Subcutaneous abdominal adipose tissue (tissue), 5 donors: ENCODE results near the gene EDDM13.
A peak's percentile ranks its signal among the peaks of the same experiment; 100 is the strongest.

ENCODE experiments used
- H3K27ac ChIP-seq: one replicate; pipeline ENCODE4 v1.7.0; 2013; ENCODE audit warnings: low read depth, mild to moderate bottlenecking, inconsistent platforms, low read length, moderate library complexity
- H3K27me3 ChIP-seq, 5 donors: one replicate each; pipeline ENCODE4 v1.7.0; 2013; ENCODE audit warnings: low read length in 5 of 5, inconsistent platforms in 1 of 5; ENCODE audit not compliant: control insufficient read depth in 5 of 5, insufficient read depth in 4 of 5
- H3K36me3 ChIP-seq, 5 donors: one replicate each; pipeline ENCODE4 v1.7.0; 2013; ENCODE audit warnings: low read length in 5 of 5; ENCODE audit not compliant: control insufficient read depth in 5 of 5, insufficient read depth in 5 of 5
- H3K4me1 ChIP-seq, 5 donors: one replicate each; pipeline ENCODE4 v1.7.0; 2013; ENCODE audit warnings: low read length in 5 of 5, mild to moderate bottlenecking in 3 of 5, moderate library complexity in 1 of 5; ENCODE audit not compliant: control insufficient read depth in 5 of 5, insufficient read depth in 5 of 5
- H3K4me3 ChIP-seq, 5 donors: one replicate each; pipeline ENCODE4 v1.7.0; 2013; ENCODE audit warnings: low read length in 5 of 5, low read depth in 1 of 5
- H3K9ac ChIP-seq, 5 donors: one replicate each; pipeline ENCODE4 v1.7.0; 2013; ENCODE audit warnings: low read length in 5 of 5, mild to moderate bottlenecking in 4 of 5, moderate library complexity in 3 of 5
- H3K9me3 ChIP-seq, 5 donors: one replicate each; pipeline ENCODE4 v1.7.0; 2013; ENCODE audit warnings: low read length in 5 of 5; ENCODE audit not compliant: control insufficient read depth in 5 of 5
- donor health status: healthy.
- donor health status: healthy.
- donor health status: healthy.
- donor health status: healthy.
- donor health status: healthy.

EDDM13 gene

DNA sequence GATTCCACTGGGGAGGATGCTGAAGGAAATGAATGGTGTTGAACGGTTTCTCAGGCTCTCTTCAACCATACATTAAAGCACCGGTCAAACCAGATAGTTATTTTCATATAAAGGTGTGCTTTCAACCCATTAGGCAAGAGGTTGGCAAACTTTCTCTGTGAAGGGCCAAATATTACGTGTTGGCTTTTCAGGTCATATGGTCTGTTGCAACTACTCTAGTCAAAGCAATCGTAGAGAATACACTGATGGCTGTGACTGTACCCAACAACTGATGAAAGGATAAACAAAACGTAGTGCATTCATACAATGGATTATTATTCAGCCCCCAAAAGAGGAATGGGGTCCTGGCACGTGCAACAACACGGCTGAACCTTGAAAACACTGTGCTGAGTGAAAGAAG is 36.2 kb downstream of the EDDM13 start:
- Histone ChIP-seq H3K27me3 (no peaks in the 10 kb centered on the region), H3K9me3 (no peaks in the 10 kb centered on the region), H3K4me1 (peaks cover under 1 to 8% (median 4%) of the 10 kb centered on the region in 5 donors), H3K9ac (no peak overlapping the region), H3K27ac (no peak overlapping the region), H3K36me3 (peaks cover 7 to 38% (median 22%) of the 10 kb centered on the region in 5 donors), H3K4me3 (no peak overlapping the region)

DNA sequence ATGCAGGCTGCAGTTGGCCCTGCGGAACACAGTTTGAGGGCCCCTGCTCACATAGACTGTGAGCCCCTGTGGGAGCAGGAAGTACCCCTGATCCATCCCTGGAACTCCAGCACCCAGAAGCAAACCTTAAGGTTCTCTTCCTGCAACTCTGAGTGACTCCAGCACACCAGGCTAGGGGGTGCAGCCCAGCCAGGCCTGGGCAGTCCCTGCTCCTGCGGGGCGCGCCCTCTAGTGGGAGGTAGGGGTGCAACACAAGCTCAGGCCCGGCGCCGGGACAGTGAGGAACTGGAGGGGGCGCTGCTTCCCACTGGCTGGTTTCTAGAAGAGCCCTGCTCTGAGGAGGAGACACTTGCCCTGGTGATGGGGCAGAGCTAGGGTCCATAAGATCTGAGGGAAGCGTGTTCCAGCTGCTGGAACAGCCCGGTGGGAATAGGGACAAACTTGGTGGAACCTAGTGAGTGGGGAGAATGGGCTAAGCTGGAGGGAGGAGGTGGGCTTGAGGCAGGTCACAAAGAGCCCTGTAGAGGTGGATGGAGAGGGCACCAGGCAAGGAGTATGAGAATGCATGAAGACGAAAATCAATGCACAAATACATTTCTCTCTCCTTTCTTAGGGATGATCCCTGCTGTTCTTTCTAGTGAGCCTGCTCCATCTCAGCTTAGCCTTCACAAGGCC is 37.1 kb downstream of the EDDM13 start:
- H3K9ac ChIP-seq: no peak overlapping the region
- H3K9me3 ChIP-seq: no peaks in the 10 kb centered on the region
- no peaks in the 10 kb centered on the region for H3K27me3 ChIP-seq
- H3K36me3 ChIP-seq: peaks cover 7 to 30% (median 15%) of the 10 kb centered on the region in 5 donors
- no peak overlapping the region for H3K4me3 ChIP-seq
- H3K4me1 ChIP-seq: peaks cover 5 to 13% (median 9%) of the 10 kb centered on the region in 5 donors
- no peak overlapping the region for H3K27ac ChIP-seq

DNA sequence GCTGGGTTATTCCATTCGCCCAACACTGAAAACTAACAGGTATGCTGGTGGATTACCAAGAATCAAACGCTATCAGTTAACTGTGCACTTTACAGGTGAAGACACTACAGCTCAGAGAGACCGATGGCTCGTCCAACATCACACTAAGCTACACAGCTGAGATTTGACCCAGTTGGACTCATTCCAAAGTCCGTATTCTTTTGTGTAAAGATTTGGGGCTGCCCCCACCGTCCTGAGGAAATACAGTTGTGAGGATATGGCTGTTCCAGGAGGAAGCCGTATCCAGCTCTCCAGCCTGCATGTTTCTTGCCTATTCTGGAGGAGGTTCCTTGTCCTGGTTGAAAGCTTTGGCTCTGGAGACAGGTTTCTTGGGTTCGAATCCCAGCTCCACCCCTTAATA is 37.9 kb downstream of the EDDM13 start:
- Histone ChIP-seq H3K36me3 (peaks cover 2 to 23% (median 10%) of the 10 kb centered on the region in 5 donors), H3K27ac (no peak overlapping the region), H3K9ac (no peak overlapping the region), H3K27me3 (no peaks in the 10 kb centered on the region), H3K4me1 (peaks cover 8 to 16% (median 11%) of the 10 kb centered on the region in 5 donors), H3K4me3 (no peak overlapping the region), H3K9me3 (no peaks in the 10 kb centered on the region)

DNA sequence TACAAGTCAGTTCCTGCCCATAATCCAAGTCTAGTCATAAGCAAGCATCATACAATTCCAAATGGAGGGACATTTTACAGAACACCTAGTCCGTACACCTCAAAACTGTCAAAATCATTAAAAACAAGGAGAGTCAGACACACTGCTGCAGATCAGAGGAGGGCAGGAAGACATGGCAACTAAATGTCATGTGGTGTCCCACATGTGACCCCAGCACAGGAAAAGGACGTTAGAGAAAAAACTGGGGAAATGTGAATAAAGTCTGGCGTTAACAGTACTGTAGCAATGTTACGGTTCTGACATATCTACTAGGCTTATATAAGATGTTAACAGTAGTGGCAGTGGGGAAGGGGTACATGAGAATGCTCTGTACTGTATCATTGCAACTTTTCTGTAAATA is 39.8 kb downstream of the EDDM13 start:
- Histone ChIP-seq H3K4me3 (no peak overlapping the region), H3K27me3 (no peaks in the 10 kb centered on the region), H3K9me3 (no peaks in the 10 kb centered on the region), H3K4me1 (peaks cover 8 to 22% (median 17%) of the 10 kb centered on the region in 5 donors), H3K36me3 (peaks cover 0 to 17% (median 3%) of the 10 kb centered on the region in 5 donors), H3K9ac (no peak overlapping the region), H3K27ac (no peak overlapping the region)

DNA sequence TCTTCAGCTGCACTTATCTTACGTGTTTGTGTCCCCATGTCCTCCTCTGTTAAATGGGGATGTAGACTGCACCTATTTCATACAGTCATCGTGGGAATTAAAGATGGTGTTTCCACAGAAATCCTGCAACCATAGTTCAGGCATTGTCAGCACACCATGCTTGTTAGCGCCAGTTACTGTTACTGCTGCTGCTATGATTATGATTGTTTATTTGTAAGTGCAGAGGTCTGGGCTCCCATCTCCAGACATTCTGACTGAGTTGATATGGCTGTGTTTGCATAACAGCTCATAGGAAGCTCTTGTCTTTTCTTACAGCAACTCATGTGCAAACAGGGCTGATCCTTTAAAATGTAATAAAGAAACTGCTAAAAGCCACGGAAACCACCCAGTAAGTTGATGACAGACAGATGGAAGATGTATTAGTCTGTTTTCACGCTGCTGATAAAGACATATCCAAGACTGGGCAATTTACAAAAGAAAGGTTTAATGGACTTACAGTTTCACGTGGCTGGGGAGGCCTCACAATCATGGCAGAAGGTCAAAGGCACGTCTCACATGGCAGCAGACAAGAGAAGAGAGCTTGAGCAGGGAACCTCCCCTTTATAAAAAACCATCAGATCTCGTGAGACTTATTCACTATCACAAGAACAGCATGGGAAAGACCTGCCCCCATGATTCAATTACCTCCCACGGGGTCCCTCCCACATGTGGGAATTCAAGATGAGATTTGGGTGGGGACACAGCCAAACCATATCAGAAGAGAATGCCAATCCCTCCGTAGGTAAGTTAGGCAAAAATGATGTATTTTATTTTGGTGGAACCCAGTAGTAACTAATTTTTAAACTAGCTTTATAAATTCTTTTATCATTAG is 40.5 kb downstream of the EDDM13 start:
- H3K27me3 ChIP-seq: no peaks in the 10 kb centered on the region
- no peaks in the 10 kb centered on the region for H3K9me3 ChIP-seq
- H3K4me1 ChIP-seq: peaks cover 8 to 22% (median 17%) of the 10 kb centered on the region in 5 donors
- no peak overlapping the region for H3K27ac ChIP-seq
- H3K9ac ChIP-seq: no peak overlapping the region
- H3K36me3 ChIP-seq: peaks cover 0 to 17% (median 3%) of the 10 kb centered on the region in 5 donors
- no peak overlapping the region for H3K4me3 ChIP-seq

DNA sequence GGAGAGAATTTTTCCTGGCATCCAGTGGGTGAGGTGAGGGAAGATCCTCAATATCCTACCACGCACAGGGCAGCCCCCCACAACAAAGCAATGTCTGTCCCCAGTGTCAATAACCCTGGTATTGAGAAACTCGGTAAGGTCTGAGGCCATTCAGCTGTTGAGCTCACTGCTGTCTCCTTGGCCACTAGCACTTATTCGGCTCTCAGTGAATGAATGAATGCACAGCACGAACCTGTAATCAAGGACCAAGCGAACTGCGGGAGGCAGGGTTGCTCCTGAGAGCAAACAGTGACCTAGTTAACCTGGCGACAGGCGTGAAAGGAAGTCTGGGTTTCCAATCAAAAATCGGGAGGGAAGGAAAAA is 41.5 kb downstream of the EDDM13 start:
- Histone ChIP-seq H3K4me3 (peak overlapping the region; percentile 84 to 98 (median 95)), H3K9me3 (no peaks in the 10 kb centered on the region), H3K4me1 (peaks cover 8 to 26% (median 17%) of the 10 kb centered on the region in 5 donors), H3K27ac (peak overlapping the region; percentile 92), H3K9ac (peak overlapping the region; percentile 82 to 95 (median 84)), H3K36me3 (peaks cover 0 to 12% (median 3%) of the 10 kb centered on the region in 5 donors), H3K27me3 (no peaks in the 10 kb centered on the region)

DNA sequence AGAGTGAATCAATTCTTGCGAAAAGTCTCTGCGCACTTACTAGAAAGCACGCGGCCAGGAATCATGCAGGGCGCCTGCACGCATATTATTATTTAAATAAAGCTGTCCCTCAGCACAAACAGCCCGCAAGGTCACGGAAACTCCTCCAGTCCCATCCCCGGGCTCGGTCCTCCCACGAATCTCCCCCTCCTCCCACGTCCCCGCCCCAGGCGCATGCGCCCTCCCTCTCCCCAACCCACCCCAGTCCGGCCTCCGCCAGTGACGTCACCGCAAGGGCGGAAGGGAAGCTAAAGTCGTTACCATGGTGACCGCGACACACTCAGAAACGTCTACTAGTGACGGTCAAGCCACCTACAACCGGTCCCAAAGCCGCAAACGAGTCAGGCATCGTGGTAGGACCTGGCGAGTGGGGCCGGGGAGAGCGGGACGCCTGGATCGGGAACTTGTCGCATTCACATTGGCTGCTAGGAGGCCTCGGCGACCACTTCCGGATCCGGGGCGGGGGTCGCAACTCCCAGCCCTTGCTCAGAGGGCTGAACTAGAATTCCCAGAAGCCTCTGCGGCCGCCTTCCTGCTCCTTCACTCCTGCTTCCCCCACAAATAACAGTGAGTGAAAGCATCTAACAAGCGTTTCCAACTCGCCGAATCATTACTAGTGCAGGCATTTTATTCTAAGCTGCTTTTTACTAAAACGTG is 42.0 kb downstream of the EDDM13 start, which contains the start of gene ZSCAN5A:
TSS of gene ZSCAN5A (minus strand) at position 459 of the 696 bp plus-strand sequence. CDS start 89,793 bp downstream, outside the sequence.
- H3K27ac ChIP-seq: peak within 1 kb of the TSS; percentile 92
- H3K4me3 ChIP-seq: peak within 1 kb of the TSS; percentile 84 to 98 (median 95)
- no peaks in the 10 kb centered on the region for H3K9me3 ChIP-seq
- peaks cover 8 to 30% (median 19%) of the 10 kb centered on the region in 5 donors for H3K4me1 ChIP-seq
- H3K36me3 ChIP-seq: peaks cover 0 to 11% (median 3%) of the 10 kb centered on the region in 5 donors
- H3K9ac ChIP-seq: peak within 1 kb of the TSS; percentile 83 to 95 (median 94)
- no peaks in the 10 kb centered on the region for H3K27me3 ChIP-seq

DNA sequence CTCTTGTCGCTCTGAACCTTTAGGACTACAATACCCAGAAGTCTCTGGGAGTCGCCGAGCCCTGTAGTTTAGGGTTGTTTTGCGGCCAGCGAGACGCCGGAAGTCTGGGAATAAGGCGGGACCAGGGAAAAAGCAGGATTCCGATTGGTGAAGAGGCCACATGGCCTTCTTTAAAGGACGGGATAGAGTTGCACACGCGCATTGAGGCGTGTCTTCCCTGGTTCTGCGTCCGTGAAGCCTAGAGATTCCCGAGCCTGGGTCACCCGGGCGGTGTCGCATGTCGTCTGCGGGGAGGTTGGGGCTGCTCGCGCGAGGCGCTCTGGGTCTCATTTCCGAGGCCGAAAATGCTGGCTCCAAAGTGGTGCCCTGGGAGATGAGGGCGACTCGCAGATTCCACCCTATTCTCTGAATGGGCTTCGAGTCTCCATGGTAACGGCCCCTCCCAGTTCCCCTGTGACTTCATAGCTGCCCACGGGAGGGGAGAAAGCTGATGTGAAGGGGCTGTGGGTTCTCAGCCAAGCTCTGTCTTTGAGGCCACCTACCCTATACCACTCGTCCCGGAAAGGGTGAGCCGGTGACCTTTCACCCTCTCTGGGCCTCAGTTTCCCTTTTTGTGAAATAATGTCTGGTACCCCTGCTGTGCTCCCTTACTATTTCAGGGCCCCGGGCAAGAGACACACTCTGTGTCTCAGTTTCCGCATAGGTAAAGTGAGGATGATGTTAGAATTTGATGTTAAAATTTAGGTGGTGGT is 42.7 kb downstream of the EDDM13 start:
- H3K4me1 ChIP-seq: peaks cover 8 to 30% (median 19%) of the 10 kb centered on the region in 5 donors
- peak overlapping the region; percentile 83 to 95 (median 94) for H3K9ac ChIP-seq
- peak overlapping the region; percentile 92 for H3K27ac ChIP-seq
- no peaks in the 10 kb centered on the region for H3K27me3 ChIP-seq
- no peaks in the 10 kb centered on the region for H3K9me3 ChIP-seq
- H3K36me3 ChIP-seq: peaks cover 0 to 5% (median 3%) of the 10 kb centered on the region in 5 donors
- H3K4me3 ChIP-seq: peak overlapping the region; percentile 84 to 98 (median 95)

DNA sequence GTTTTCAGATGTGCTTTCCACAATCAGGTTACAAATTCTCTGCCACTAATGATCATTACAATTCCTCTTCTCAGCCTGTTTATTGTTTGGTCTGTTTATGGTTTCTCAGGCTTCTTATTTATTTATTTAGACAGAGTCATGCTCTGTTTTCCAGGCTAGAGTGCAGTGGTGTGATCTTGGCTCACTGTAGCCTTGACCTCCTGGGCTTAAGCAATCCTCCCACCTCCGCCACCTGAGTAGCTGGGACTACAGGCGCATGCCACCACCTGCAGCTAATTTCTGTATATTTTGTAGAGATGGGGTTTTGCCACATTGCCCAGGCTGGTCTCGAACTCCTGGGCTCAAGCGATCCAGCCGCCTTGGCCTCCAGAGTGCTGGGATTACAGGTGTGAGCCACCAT is 44.2 kb downstream of the EDDM13 start:
- peaks cover 8 to 31% (median 21%) of the 10 kb centered on the region in 5 donors for H3K4me1 ChIP-seq
- no peak overlapping the region for H3K4me3 ChIP-seq
- no peaks in the 10 kb centered on the region for H3K27me3 ChIP-seq
- no peak overlapping the region for H3K9ac ChIP-seq
- no peak overlapping the region for H3K27ac ChIP-seq
- no peaks in the 10 kb centered on the region for H3K9me3 ChIP-seq
- H3K36me3 ChIP-seq: peaks cover 0 to 5% (median 0%) of the 10 kb centered on the region in 5 donors
